OCI-LY7 (cell line): ENCODE results near the gene PCNX3. TPM values are rescaled to one million over a fixed set of nuclear protein-coding genes. Genes with fewer than 3 reads are reported as not detected.
A peak's percentile ranks its signal among the peaks of the same experiment; 100 is the strongest.

ENCODE experiments used
- BruUV-seq: library from RNA; stranded (reverse); fragments of 400-500 nt; replicated peaks from 2 replicates; lab custom pipeline; 2021; lab: Mats Ljungman, UMichigan
- CTCF ChIA-PET: fragments of 300-600 bp; sonication (Branson Sonifier 250); formaldehyde crosslinking; loops from one replicate; lab custom pipeline; 2022; ENCODE audit warnings: antibody characterized with exemption; ENCODE audit not compliant: unreplicated experiment; lab: Charles Lee
- POLR2A ChIA-PET: fragments of 300-600 bp; sonication (Branson Sonifier 250); formaldehyde crosslinking; loops from one replicate; lab custom pipeline; 2022; ENCODE audit warnings: antibody characterized with exemption; lab: Charles Lee
- DNase-seq: peaks from one replicate; pipeline ENCODE4 v3.0.0-alpha.2; 2015; ENCODE audit warnings: low spot score
- H2AFZ ChIP-seq: fragments of 200-600 bp; sonication (generic), shearing (Covaris generic); 2 replicates; pipeline ENCODE4 v1.6.1; 2014; ENCODE audit warnings: mild to moderate bottlenecking, antibody characterized with exemption, low read length, moderate library complexity
- H3K27ac ChIP-seq: fragments of 200-600 bp; sonication (generic); 2 replicates; pipeline ENCODE4 v1.5.1; 2014; ENCODE audit warnings: mixed run types, low read depth, mild to moderate bottlenecking, moderate library complexity, low read length, inconsistent platforms; ENCODE audit not compliant: poor library complexity, severe bottlenecking
- H3K36me3 ChIP-seq: fragments of 200-600 bp; sonication (generic); 2 replicates; pipeline ENCODE4 v1.6.1; 2014; ENCODE audit warnings: mild to moderate bottlenecking, antibody characterized with exemption, low read length, moderate library complexity, mixed read lengths; ENCODE audit not compliant: insufficient read depth
- H3K4me1 ChIP-seq: fragments of 200-600 bp; sonication (generic); 2 replicates; pipeline ENCODE4 v1.5.1; 2014; ENCODE audit warnings: mild to moderate bottlenecking, low read length; ENCODE audit not compliant: insufficient read depth, poor library complexity, severe bottlenecking
- H3K4me2 ChIP-seq: fragments of 200-600 bp; sonication (generic); 2 replicates; pipeline ENCODE4 v1.6.1; 2014; ENCODE audit warnings: mild to moderate bottlenecking, low read length
- H3K4me3 ChIP-seq: fragments of 200-600 bp; sonication (generic); 2 replicates; pipeline ENCODE4 v1.5.1; 2014; ENCODE audit warnings: mild to moderate bottlenecking, low read depth, low read length; ENCODE audit not compliant: poor library complexity, severe bottlenecking
- H3K79me2 ChIP-seq: fragments of 200-600 bp; sonication (generic); 2 replicates; pipeline ENCODE4 v1.6.1; 2016; ENCODE audit warnings: low read depth, mild to moderate bottlenecking, low read length, moderate library complexity, mixed read lengths; ENCODE audit not compliant: insufficient read depth
- H3K9me2 ChIP-seq: fragments of 200-600 bp; sonication (generic); 2 replicates; pipeline ENCODE4 v1.6.1; 2016; ENCODE audit warnings: mild to moderate bottlenecking, low read length, mixed read lengths; ENCODE audit not compliant: insufficient read depth
- H3K9me3 ChIP-seq: fragments of 200-600 bp; sonication (generic); 2 replicates; pipeline ENCODE4 v1.6.1; 2014; ENCODE audit warnings: mild to moderate bottlenecking, mixed run types, low read length, mixed read lengths
- H4K20me1 ChIP-seq: fragments of 200-600 bp; sonication (generic); 2 replicates; pipeline ENCODE4 v1.6.1; 2014; ENCODE audit warnings: mild to moderate bottlenecking, antibody characterized with exemption, low read length, moderate library complexity, mixed read lengths; ENCODE audit not compliant: insufficient read depth
- EZH2phosphoT487 ChIP-seq: fragments of 200-600 bp; sonication (generic); IDR thresholded peaks from 2 replicates; pipeline ENCODE4 v1.6.1; 2018; ENCODE audit warnings: low read depth, borderline replicate concordance, mild to moderate bottlenecking, mixed run types, antibody characterized with exemption, low read length, moderate library complexity, mixed read lengths
- intact Hi-C: fragments of 100-400 bp; cut with micrococcal nuclease; formaldehyde crosslinking; loops from one replicate; pipeline ENCODE4 v1.10.0; 2022; ENCODE audit not compliant: unreplicated experiment
- total RNA-seq, 2 experiments: library from RNA; depleted of rRNA in 1 of 2; stranded (reverse); fragments of >200 nt in 1 of 2; shearing (Covaris generic) in 1 of 2; gene quantifications; 2 replicates each; pipeline ENCODE4 v1.2.3, GENCODE V29; 2014 to 2022
- TF ChIP-seq, protein P1 (sequence below): fragments of 200-600 bp; sonication (generic); conservative IDR thresholded peaks from 2 replicates; pipeline ENCODE4 v1.5.1; 2014; ENCODE audit warnings: mild to moderate bottlenecking, antibody characterized with exemption, low read length, moderate library complexity, mixed read lengths

PCNX3 gene
- total RNA-seq, 2 experiments from 2014 or later, result 36.2 to 66.7 TPM

DNA sequence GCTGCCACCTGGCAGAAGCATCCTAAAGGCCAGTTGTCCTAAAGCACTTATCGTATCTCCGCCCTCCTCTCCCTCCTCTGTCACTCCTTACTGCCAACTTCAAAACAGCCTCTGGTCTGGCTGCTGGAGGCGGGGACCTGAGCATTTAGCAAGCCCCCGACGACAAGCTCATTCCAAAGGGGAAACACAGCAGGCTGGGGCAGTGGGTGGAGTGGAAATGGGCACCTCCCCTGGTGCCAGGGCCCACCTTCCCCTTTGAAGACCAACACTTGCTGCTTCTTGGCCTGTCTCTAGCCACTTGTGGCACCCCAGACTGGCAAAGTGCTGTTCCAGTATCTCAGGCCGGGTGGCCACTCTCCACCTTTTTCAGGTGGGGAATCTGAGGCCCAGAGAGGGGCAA lies 5.2 kb upstream of the PCNX3 start:
- POLR2A ChIA-PET, result interaction anchor here (0.7 kb wide), 1 partner anchor 11 kb away, joined by 3 read pairs; no protein-coding TSS in a partner anchor
- H3K4me3 ChIP-seq, result no peak overlapping the region

DNA sequence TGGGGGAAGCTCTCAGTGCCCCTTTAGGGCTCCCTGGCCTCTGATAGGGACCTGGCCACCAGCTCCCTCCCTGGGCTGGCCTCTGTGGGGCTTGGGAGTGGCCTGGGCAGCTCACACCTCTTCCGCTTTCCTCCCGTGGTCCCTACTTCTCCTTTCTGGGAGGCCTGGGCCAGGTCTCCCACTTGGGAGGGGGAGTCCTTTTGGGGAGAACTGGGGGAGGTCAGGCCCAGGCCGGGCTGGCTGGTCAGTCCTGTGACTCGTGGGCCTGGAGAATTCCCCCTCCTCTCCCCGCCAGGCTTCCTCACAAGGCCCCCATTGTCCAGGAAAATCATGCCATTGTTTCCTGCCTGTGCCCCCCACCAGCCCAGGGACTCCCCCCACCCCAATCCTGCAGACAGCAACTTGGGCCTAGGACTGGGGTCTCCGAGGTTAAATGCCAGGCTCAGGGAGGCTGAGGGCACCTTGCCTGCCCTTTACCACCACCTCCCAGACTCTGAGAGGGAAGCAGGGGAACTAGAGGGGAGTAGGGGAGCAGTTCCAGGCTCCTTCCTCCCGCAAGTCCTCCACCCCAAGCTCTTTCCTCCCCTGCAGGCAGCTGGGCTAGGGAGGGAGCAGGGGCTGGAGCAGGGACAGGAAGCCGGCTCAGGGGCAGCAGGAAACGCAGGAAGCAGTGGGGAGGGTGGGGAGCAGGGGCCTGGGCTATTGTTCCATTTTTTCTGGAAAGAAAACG lies 4.4 kb upstream of the PCNX3 start:
- Histone ChIP-seq H3K4me1 (peaks cover 32% of the 10 kb centered on the region), H3K4me3 (no peak overlapping the region), H2AFZ (no peak overlapping the region), H3K79me2 (peaks cover 27% of the 10 kb centered on the region), H4K20me1 (no peaks in the 10 kb centered on the region), H3K36me3 (peaks cover 14% of the 10 kb centered on the region), H3K4me2 (peak overlapping the region; percentile 88; the same call in 1 of the 2 replicates), H3K9me3 (no peaks in the 10 kb centered on the region), H3K9me2 (no peaks in the 10 kb centered on the region), H3K27ac (no peak overlapping the region)
- no TSS peak for BruUV-seq
- TF ChIP-seq, protein P1, sequence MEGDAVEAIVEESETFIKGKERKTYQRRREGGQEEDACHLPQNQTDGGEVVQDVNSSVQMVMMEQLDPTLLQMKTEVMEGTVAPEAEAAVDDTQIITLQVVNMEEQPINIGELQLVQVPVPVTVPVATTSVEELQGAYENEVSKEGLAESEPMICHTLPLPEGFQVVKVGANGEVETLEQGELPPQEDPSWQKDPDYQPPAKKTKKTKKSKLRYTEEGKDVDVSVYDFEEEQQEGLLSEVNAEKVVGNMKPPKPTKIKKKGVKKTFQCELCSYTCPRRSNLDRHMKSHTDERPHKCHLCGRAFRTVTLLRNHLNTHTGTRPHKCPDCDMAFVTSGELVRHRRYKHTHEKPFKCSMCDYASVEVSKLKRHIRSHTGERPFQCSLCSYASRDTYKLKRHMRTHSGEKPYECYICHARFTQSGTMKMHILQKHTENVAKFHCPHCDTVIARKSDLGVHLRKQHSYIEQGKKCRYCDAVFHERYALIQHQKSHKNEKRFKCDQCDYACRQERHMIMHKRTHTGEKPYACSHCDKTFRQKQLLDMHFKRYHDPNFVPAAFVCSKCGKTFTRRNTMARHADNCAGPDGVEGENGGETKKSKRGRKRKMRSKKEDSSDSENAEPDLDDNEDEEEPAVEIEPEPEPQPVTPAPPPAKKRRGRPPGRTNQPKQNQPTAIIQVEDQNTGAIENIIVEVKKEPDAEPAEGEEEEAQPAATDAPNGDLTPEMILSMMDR, result no peak
- CTCF ChIA-PET, result no interaction called here
- intact Hi-C loops, result no loop called here
- POLR2A ChIA-PET, result no interaction called here
- DNase-seq, result no peak

More for the DNA sequence above, 5.2 kb upstream of the PCNX3 start:
- Histone ChIP-seq H3K4me2 (no peak overlapping the region), H3K9me3 (no peaks in the 10 kb centered on the region), H3K79me2 (peaks cover 23% of the 10 kb centered on the region; the same call in 1 of the 2 replicates), H2AFZ (no peak overlapping the region), H3K4me1 (peaks cover 32% of the 10 kb centered on the region), H4K20me1 (no peaks in the 10 kb centered on the region), H3K36me3 (peaks cover 22% of the 10 kb centered on the region), H3K9me2 (no peaks in the 10 kb centered on the region), H3K27ac (no peak overlapping the region)
- intact Hi-C loops, result no loop called here
- CTCF ChIA-PET, result interaction anchor here (0.6 kb wide), 1 partner anchor 17 kb away, joined by 3 read pairs; no protein-coding TSS in a partner anchor
- TF ChIP-seq, protein P1, result no peak
- TF ChIP-seq EZH2phosphoT487, result no peak
- DNase-seq, result no peak
- BruUV-seq, result no TSS peak
